ENCODE measurements around the gene DTX3.
"Not testable (repeated sequence)": the region's sequence is repeated elsewhere in the genome, so short reads cannot be mapped to it uniquely, and the experiment has no call there.

The DTX3 gene

DNA sequence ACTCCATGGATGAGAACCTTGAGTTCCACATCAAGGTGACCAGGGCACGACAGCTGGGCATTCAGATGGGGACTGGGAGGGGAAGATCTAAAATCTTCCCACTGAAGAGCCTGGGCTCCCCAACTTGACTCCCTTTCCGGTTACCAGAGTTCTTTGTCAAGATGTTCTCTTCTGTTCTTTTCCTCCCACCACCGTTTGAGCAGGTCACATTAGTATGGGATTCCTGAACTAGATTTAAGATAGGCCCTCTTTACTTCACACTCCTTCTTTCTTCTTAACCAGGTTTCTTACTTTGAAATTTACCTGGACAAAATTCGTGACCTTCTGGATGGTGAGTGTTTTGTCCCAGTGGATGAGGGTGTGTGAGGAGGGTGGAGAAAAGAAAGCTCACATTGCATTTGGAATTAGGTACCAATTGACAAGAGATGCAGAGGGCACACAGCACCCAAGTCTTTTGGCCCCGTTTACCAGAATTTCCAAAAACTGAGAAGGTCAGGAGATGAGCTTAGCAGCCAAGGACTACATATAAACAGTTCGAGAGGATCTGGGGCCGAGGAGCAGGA is 40.4 kb upstream of the DTX3 start:
- TF ChIP-seq, protein P1, sequence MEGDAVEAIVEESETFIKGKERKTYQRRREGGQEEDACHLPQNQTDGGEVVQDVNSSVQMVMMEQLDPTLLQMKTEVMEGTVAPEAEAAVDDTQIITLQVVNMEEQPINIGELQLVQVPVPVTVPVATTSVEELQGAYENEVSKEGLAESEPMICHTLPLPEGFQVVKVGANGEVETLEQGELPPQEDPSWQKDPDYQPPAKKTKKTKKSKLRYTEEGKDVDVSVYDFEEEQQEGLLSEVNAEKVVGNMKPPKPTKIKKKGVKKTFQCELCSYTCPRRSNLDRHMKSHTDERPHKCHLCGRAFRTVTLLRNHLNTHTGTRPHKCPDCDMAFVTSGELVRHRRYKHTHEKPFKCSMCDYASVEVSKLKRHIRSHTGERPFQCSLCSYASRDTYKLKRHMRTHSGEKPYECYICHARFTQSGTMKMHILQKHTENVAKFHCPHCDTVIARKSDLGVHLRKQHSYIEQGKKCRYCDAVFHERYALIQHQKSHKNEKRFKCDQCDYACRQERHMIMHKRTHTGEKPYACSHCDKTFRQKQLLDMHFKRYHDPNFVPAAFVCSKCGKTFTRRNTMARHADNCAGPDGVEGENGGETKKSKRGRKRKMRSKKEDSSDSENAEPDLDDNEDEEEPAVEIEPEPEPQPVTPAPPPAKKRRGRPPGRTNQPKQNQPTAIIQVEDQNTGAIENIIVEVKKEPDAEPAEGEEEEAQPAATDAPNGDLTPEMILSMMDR (IDR thresholded peaks at IDR 0.05; ENCODE audit: low read depth, low read length): no peak
- no peaks in the 10 kb centered on the region for H3K27me3 ChIP-seq (ENCODE audit: insufficient read depth, low read depth, severe bottlenecking)
- H3K27ac ChIP-seq: no peak overlapping the region
- peaks cover 29% of the 10 kb centered on the region for H3K36me3 ChIP-seq
- no peak for DNase-seq
- no peaks in the 10 kb centered on the region for H3K9me3 ChIP-seq (ENCODE audit: severe bottlenecking)
- H3K4me3 ChIP-seq (ENCODE audit: low read depth, low read length): no peak overlapping the region

DNA sequence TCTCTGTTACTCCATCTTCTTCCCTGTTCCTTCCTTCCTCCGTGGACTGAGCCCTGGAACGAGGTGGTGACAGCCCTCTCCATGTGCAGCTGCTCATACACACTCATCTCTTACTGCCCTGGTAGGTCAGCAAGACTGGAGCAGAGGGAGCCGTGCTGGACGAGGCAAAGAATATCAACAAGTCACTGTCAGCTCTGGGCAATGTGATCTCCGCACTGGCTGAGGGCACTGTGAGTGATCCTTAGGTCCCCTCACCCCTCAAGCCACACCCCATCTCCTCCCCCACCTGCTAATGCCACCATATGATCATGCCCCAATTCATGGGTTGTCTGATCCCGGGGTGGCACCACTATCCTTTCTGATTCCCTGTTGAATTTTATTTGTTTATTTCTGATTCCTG is 35.8 kb upstream of the DTX3 start:
- no peaks in the 10 kb centered on the region for H3K9me3 ChIP-seq (ENCODE audit: severe bottlenecking)
- H3K27ac ChIP-seq: no peak overlapping the region
- no peak overlapping the region for H3K4me3 ChIP-seq (ENCODE audit: low read depth, low read length)
- H3K36me3 ChIP-seq: peaks cover 53% of the 10 kb centered on the region
- H3K27me3 ChIP-seq (ENCODE audit: insufficient read depth, low read depth, severe bottlenecking): no peaks in the 10 kb centered on the region
- TF ChIP-seq, protein P1 (IDR thresholded peaks at IDR 0.05; ENCODE audit: low read depth, low read length): no peak
- no peak for DNase-seq

DNA sequence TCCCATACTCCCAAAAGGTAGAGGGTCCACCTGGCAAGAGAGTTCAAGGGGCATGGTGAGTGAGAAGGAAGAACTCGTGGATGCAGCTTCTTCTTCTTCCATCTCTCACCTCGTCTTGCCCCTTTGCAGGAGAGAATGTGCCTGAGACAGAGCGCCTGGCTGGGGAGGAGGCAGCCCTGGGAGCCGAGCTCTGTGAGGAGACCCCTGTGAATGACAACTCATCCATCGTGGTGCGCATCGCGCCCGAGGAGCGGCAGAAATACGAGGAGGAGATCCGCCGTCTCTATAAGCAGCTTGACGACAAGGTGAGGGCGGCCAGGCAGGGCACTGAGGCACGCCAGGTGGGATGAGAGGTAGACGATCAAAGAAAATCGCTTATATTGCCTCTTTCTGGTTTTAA is 34.8 kb upstream of the DTX3 start:
- no peaks in the 10 kb centered on the region for H3K9me3 ChIP-seq (ENCODE audit: severe bottlenecking)
- H3K27me3 ChIP-seq (ENCODE audit: insufficient read depth, low read depth, severe bottlenecking): no peaks in the 10 kb centered on the region
- H3K36me3 ChIP-seq: peaks cover 48% of the 10 kb centered on the region
- TF ChIP-seq, protein P1 (IDR thresholded peaks at IDR 0.05; ENCODE audit: low read depth, low read length): no peak
- no peak overlapping the region for H3K4me3 ChIP-seq (ENCODE audit: low read depth, low read length)
- no peak for DNase-seq
- H3K27ac ChIP-seq: no peak overlapping the region

DNA sequence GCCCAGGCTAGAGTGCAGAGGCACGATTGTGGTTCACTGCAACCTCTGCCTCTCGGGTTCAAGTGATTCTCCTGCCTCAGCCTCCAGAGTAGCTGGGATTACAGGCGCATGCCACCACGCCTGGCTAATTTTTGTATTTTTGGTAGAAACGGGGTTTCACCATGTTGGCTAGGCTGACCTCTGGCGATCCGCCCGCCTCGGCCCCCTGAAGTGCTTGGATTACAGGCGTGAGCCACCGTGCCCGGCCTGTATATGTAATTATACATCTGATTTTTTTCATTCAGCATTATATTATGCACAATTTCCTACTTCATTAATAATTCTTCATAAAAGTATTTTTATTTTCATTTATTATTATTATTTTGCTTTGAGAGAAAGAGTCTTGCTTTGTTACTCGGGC is 34.2 kb upstream of the DTX3 start:
- H3K27ac ChIP-seq; H3K27me3 ChIP-seq (ENCODE audit: insufficient read depth, low read depth, severe bottlenecking); H3K9me3 ChIP-seq (ENCODE audit: severe bottlenecking); DNase-seq; H3K4me3 ChIP-seq (ENCODE audit: low read depth, low read length): not testable (repeated sequence)
- H3K36me3 ChIP-seq: peaks cover 51% of the 10 kb centered on the region

DNA sequence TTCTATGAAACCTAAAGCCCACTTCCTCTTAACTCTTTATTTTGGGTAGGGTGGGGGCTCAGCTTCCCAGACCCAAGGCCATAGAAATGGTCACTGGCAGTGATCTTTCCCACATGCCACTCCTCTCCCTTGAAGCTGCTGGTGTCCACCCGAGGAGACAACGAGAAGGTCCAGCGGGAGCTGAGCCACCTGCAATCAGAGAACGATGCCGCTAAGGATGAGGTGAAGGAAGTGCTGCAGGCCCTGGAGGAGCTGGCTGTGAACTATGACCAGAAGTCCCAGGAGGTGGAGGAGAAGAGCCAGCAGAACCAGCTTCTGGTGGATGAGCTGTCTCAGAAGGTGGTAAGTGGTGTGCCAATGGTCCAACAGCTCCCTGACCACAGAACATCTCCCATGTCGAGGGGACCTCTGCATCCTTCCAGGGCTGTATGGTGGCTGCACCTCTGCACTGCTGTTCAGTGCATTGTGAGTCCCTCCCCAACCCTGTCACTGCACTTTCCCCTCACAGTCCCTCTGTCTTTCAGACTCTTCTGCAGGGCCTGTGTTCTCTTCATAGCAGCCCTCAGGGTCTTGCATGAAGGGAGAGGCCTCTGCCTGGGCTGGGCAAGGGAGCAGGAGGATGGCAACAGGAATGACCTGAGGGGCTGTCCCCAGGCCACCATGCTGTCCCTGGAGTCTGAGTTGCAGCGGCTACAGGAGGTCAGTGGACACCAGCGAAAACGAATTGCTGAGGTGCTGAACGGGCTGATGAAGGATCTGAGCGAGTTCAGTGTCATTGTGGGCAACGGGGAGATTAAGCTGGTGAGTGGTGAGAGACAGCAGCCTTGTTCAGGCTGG is 32.5 kb upstream of the DTX3 start:
- TF ChIP-seq, protein P1 (IDR thresholded peaks at IDR 0.05; ENCODE audit: low read depth, low read length): no peak
- Histone ChIP-seq H3K9me3 (ENCODE audit: severe bottlenecking) (no peaks in the 10 kb centered on the region), H3K27me3 (ENCODE audit: insufficient read depth, low read depth, severe bottlenecking) (no peaks in the 10 kb centered on the region), H3K36me3 (peaks cover 66% of the 10 kb centered on the region), H3K4me3 (ENCODE audit: low read depth, low read length) (no peak overlapping the region), H3K27ac (no peak overlapping the region)
- DNase-seq: no peak

DNA sequence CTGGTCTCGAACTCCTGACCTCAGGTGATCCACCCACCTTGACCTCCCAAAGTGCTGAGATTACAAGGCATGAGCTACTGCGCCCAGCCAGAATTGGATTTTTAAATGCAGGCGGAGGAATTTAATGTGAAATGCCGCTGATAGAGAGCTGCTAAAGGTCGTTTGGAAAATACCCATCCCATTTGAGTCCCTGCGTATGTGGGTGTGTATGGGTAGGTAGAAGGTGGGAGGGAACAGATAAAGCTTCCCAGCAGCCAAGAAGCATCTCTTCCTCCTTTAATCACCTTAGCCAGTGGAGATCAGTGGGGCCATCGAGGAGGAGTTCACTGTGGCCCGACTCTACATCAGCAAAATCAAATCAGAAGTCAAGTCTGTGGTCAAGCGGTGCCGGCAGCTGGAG is 29.8 kb upstream of the DTX3 start:
- Histone ChIP-seq H3K27me3 (ENCODE audit: insufficient read depth, low read depth, severe bottlenecking) (no peaks in the 10 kb centered on the region), H3K4me3 (ENCODE audit: low read depth, low read length) (no peak overlapping the region), H3K27ac (no peak overlapping the region), H3K36me3 (peaks cover 65% of the 10 kb centered on the region), H3K9me3 (ENCODE audit: severe bottlenecking) (no peaks in the 10 kb centered on the region)
- TF ChIP-seq, protein P1 (IDR thresholded peaks at IDR 0.05; ENCODE audit: low read depth, low read length): no peak
- no peak for DNase-seq

Measured in WERI-Rb-1 (cell line).